Measurements from ENCODE around the gene HEMGN.
"Not testable (repeated sequence)": the region's sequence is repeated elsewhere in the genome, so short reads cannot be mapped to it uniquely, and the experiment has no call there.

HEMGN gene, protein sequence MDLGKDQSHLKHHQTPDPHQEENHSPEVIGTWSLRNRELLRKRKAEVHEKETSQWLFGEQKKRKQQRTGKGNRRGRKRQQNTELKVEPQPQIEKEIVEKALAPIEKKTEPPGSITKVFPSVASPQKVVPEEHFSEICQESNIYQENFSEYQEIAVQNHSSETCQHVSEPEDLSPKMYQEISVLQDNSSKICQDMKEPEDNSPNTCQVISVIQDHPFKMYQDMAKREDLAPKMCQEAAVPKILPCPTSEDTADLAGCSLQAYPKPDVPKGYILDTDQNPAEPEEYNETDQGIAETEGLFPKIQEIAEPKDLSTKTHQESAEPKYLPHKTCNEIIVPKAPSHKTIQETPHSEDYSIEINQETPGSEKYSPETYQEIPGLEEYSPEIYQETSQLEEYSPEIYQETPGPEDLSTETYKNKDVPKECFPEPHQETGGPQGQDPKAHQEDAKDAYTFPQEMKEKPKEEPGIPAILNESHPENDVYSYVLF

GRCh38 chr9:97938081-97938644, at the start of gene HEMGN:
TSS of gene HEMGN (minus strand) at chr9:97938172. CDS start at chr9:97938136, 36 bp downstream.
- peak; percentile 66 for DNase-seq

- no peak for DNase-seq
Observed at GRCh38 chr9:97987487-97987886, 49.5 kb upstream of the HEMGN start.

- peak; percentile 79 for DNase-seq
Observed at GRCh38 chr9:97985058-97985861, 47.3 kb upstream of the HEMGN start.

DNA sequence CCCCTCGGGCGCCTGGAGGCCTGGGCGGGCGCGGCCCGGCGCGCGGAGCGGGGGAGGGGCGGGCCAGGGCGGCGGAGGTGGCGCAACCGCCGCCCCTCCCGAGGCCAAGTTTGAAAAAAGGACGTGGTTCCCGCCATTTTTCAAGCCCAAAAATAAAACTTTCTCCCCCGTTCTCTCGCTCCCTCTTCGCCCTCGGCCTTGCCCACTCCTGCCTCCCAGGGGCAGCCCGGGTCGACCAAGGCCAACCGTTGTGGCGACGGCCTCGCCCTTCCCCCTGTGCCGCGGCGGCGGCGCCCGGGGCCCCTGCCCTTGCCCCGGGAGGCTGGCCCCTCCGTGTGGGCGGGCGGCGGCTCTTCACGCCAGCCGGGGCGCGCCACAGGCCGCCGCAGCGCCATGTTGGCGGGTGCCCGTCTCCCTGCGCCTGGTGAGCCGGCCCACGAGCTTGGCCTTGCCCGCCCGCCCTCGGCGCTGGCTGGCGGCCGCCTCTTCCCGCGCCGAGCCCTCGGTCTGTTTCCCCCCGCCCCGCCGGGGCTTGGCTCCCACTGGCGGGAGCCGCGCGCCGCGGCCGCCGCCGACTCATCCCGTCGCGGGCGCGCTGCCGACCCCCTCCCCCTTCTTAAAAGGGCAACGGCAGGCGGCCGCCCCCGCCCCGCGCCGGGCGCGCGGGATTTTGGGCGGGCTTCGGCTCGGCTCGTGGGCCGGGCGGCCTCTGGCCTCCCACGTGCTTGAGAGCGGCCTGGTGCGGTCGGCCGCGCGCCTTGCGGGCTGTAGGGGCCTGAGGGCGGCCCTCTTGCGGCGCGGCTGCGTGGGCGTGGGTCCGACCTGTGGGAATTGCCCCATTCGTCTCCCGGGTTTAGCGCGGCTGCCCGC, 46.5 kb upstream of the HEMGN start:
- peak; percentile 93 for DNase-seq

- peak; percentile 88 for DNase-seq
Observed at GRCh38 chr9:97983589-97984187, 45.7 kb upstream of the HEMGN start.

- DNase-seq = peak; percentile 98
Observed at GRCh38 chr9:97982683-97983588, 45.0 kb upstream of the HEMGN start, which contains the start of gene ANP32B. TSS of gene ANP32B (plus strand) at chr9:97983341. CDS start at chr9:97983556, 215 bp downstream.

- no peak for DNase-seq
Observed at GRCh38 chr9:97981846-97982682, 44.1 kb upstream of the HEMGN start.

GRCh38 chr9:97980918-97981845, 43.2 kb upstream of the HEMGN start:
- no peak for DNase-seq

GRCh38 chr9:97980479-97980803, 42.5 kb upstream of the HEMGN start:
- no peak for DNase-seq

GRCh38 chr9:97979788-97980478, 42.0 kb upstream of the HEMGN start:
- no peak for DNase-seq

- no peak for DNase-seq
Observed at GRCh38 chr9:97978371-97979130, 40.6 kb upstream of the HEMGN start.

DNA sequence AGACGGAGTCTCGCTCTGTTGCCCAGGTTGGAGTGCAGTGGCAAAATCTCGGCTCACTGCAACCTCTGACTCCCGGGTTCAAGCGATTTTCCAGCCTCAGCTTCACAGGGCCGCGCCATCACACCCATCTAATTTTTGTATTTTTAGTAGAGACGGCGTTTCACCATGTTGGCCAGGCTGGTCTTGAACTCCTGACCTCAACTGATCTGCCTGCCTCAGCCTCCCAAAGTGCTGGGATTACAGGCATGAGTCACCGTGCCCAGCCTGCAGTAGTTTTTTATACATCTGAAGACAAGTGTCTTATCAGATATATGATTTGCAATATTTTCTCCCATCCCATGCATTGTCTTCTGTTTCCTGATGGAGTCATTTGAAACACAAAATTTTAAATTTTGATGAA, 38.7 kb upstream of the HEMGN start:
- DNase-seq = not testable (repeated sequence)

- DNase-seq = no peak
Observed at GRCh38 chr9:97975376-97975775, 37.4 kb upstream of the HEMGN start.

GRCh38 chr9:97972753-97973152, 34.8 kb upstream of the HEMGN start:
- no peak for DNase-seq

DNA sequence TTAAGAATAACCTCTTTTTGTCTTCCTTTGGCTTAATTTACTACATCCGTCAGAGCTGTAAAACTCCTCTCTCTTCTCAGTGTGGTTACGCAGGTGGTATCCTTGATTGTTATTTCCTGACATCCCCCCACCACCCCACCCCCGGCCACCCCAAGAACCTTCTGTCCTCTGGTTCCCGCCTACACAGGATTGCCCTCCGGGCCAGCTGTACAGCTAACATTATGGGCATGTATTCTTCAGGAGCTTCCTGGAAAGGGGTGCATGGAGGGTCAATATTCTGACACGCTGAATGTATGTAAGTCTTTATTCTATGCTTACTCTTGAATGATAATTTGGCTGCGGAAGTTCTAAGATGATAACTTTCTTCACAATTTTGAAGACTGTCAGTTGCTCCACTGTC, 32.2 kb upstream of the HEMGN start:
- DNase-seq = no peak

DNA sequence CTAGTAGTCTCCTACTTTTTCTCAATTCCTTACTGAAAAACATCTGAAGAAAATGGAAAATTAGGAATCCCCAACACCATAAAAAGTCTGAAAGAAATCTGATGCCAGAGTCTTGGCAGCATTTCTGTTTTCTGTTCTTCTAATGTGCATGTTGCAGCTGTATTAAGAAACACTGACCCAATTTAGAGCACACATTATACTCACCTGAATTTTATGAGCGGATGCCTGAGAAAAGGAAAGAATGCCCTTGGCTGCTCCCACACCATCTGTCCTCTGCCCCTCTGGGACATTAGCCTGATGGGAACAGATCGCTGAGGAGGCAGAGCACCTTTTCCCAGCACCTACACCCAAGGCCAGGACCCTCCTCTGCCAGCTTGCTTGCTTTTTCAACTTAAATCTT, 31.0 kb upstream of the HEMGN start:
- no peak for DNase-seq

DNA sequence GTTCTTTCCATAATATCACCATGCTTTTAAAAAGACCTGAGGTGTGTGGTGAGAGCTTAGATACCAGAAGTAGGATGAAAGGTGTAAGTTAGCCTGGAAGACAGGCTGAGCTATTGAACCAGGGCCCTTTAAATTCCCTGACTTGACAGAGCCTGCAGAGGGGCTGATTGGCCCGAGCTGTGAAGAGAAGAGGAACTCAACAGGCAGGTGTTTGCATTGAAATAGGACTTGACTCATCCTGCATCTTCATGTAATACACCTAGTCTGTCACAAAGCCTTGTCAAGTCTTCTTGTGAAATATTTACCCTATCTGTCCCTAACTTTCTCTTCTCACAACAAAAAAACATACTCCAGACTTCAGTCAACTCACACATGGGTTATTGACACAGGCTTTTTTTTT, 28.5 kb upstream of the HEMGN start:
- no peak for DNase-seq

DNA sequence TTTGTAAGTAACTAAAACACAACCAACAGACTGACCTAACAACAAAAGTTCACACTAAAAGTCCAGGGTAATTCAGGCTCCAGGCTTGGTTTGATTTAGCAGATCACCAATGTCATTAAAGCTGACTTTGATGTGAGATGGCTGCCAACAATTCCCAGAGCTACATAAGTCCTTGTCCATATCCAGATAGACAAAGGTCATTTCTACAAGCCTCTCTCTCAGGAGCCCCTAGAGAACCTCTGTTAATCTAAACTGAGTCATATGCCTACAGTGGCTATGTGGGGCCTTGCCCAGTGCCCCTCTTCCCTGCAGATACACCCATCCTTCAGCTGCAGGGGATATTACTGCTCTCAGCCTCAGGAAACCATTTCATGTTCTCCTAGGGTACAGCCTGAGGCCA, 26.9 kb upstream of the HEMGN start:
- DNase-seq = no peak
